COLO668 (cell line): Measurements from ENCODE around the gene EMILIN3.

ENCODE experiments used
- DNase-seq: peaks from one replicate; lab custom pipeline; 2025; ENCODE audit not compliant: unreplicated experiment; lab: John Stamatoyannopoulos, UW

Gene EMILIN3

GRCh38 chr20:41391587-41392001 lies 25.0 kb upstream of the EMILIN3 start:
- DNase-seq: no peak

GRCh38 chr20:41390889-41391288 lies 24.3 kb upstream of the EMILIN3 start:
- no peak for DNase-seq

GRCh38 chr20:41387444-41387851 lies 20.8 kb upstream of the EMILIN3 start:
- DNase-seq: no peak

GRCh38 chr20:41386502-41387427 lies 20.1 kb upstream of the EMILIN3 start:
- DNase-seq: no peak

GRCh38 chr20:41382791-41383305 lies 16.2 kb upstream of the EMILIN3 start:
- no peak for DNase-seq

DNA sequence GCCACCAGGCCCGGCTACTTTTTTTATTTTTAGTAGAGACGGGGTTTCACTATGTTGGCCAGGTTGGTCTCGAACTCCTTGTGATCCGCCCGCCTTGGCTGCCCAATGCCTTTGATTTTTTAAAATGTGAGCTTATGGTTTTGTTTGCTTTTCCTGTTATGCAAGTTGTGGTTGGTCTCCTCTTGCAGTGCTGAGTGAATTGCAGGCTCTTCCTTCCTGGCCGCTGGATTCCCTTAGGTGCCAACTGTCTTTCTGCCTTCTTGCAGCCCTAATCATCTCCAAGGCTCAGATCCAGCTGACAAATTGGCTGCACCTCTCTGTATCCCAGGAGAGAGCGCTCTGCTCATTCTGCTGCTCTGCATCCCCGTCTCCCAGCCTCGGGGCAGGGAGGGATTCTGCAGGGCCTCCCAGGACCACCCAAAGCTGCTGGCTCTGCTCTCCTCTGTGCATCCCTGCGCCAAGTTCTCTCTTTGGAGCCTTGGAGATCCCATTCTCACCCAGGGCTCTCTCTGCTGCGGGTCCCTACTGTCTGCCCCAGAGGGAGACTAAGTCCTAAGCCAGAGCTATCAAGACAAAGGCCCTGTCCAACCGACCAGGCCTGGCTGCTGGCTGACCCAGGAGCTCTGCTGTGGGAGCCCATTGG lies 14.1 kb upstream of the EMILIN3 start:
- DNase-seq: no peak

DNA sequence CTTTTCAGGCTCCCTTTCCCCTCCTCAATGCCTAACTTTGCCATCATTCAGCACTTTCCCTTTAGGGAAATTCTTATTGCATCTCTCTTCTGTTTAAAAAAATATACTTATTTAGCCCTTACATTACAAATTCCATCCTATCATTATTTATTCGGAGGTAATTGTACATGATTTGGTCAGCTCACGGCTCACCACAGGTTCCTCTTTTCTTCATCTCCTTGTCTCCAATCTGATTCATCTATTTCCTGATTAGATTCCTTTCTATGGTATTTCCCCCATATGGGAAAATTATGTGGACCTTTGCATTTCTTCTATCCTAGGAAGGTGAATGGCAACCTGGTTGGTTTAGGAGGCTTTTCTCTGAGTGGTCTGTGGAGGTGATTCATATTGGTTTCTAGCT lies 12.9 kb upstream of the EMILIN3 start:
- DNase-seq: no peak

DNA sequence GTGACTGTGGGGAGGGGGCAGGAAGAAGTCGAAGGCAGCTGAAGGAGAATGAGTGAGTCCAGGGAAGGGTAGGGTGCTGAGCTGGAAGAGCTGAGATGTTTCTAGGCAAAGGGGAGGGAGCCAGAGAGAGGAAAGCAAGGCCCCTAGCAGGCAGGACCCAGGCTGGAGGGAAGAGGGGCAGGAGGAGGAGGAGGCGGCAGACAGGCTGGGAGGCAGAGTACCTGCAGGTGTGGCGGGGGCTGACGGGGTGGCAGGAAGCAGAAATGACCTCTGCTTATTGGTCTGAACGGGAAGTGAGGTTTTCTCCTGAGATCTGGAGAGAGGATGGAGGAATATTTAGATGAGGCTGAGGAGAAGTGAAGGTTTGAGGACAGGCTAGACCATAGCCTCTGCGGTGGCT lies 10.7 kb upstream of the EMILIN3 start:
- DNase-seq: no peak

- no peak for DNase-seq
Observed at GRCh38 chr20:41376349-41376748, 9.7 kb upstream of the EMILIN3 start.

DNA sequence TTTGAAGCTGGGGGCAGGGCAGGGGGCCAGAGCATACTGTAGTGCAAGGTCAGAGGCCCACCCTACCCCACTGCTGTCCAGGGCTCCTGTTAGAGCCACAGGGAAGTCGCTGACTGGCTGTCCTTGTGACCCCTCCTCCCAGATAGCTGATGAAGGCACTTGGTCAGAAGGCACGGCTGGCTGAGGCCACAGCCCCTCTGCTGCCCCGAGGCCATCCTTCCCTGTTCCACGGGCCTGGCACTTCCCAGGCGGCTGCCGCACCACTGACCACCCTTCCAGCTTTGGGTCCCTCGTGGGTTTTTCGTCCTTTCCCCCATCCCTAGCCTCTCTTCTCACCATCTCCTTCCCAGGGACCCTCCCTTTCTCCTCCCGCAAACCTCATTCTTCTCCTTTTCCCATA lies 9.2 kb upstream of the EMILIN3 start:
- no peak for DNase-seq

DNA sequence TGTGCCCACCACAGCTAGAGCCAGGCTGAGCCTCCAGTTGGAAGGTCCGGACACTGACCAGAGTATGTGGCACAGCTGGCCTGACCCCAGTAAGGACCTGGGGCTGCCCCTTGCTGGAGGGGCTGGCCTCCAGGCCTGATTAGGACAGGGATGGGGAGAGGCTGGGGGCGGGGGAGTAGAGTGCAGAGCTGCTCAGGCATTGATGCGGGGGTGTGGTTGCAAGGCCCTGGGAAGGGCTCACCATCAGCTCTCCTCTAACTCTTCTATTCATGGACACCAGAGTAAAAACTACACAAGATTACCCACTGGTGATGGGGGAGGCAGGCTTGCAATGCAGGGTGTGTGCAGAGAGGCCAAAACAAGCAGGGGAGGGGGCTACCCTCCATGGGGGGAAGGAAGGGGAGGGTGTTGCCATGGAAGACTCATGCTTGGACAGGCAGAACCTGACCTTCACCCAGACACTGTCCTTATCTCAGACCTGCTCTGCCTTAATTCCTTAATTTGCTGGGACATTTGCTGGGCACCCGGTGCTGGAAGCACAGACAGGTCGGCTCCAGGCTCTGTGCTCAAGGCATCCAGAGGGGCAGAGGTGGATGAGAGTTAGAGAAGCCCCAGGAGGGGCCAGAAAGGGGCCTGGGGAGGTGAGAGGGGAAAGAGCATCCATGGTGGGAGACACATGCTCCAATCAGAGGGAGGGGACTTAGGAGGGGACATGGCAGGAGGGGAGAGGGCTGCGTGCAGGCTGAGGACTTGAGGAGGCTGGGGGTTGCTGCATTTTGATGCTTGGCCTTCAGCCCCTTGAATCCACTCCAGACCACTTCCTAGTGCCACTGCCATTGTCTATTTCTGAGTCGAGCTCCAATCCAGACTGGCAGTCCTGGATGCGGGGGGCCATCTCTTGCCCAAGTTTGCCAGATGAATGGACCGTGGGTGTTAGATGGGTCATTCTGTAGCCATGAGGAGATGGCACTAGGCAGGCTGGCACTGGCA lies 7.6 kb upstream of the EMILIN3 start:
- no peak for DNase-seq

GRCh38 chr20:41373251-41373783 lies 6.7 kb upstream of the EMILIN3 start:
- no peak for DNase-seq

DNA sequence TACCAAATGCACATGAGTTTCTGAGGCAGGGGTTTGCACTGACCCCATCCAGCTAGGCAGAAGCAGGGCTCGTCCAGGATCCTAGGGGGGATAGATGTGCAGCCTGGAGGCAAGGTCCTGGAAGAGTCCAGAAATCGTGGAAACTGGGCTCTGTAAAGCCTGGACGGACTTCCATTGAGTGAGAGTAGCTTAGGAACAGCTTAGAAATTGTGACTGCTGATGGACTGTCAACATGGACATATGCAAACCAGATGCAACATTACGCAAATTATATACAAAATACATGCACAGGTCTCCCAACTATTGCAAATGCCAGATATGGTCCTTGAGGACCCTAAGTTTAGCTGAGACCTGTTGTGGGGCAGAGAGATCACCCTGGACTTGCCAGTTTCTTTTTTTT lies 4.8 kb upstream of the EMILIN3 start:
- DNase-seq: no peak

DNA sequence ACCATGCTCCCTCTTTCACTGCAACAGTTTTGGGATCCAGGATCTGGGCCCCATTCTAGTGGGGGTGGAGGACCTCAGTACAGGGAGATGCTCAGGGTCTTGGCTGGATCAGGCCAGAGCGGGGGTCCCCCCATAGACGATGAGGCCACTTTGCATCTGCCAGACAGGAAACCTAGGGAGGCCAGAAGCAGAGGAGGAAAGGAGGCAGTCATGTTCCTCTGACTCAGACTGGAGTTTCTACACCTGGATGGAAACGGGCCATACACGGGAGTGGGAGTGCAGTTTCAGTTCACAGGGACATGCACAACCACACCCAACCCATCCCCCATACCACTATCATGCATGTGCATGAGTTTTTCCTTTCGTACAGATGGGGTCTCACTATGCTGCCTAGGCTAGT lies 3.6 kb upstream of the EMILIN3 start:
- no peak for DNase-seq

DNA sequence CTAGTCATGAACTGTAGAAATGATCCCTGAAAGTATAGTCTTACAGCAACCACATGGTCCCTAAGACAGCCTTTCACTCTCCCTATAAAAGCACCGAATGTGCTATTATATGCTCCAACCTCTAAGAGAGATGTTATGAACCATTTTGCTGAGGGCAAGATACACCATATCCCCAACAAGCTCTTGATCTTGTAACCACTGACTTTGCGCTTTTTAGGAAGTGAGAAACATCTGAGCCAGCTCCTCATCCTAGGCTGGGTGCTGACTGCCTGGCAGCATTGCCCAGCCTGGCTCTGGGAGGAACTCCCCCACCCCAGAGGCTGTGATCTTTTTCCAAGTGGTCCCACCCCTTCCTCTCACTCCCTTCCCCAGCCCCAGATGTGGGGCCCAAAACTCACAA lies 3.1 kb upstream of the EMILIN3 start:
- DNase-seq: no peak

DNA sequence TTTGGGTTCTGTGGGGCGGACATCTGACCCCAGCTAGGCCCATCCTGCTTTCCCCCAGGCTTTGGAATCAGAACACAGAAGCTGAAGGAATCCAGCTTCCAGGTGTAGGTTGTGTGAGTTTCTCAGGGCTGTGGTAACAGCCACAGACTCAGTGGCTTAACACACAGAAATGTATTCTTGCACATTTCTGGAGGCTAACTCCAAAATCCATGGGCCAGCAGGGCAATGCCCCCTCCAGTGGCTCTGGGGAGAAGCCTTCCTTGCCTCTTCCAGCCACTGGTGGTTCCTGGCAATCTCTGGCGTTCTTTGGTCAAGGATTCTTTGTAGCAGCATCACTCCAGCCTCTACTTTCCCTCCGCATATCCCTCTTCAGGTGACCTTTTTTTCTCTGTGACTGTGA lies 1.3 kb upstream of the EMILIN3 start:
- no peak for DNase-seq

DNA sequence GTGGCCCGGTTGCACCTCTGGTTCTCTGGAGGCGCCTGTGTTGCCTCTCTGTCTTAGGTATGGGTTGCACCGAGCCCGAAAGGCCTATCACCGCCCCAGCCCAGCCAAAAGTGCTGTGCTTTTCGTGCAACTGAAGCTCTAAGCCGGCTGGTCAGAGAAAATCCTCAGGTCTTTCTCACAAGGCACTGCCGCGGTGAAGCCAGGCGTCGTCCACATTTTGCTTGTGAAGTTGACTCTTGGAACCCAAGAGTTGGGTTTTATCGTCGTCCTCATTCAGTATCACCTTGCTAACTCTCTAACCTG lies 726 bp upstream of the EMILIN3 start:
- DNase-seq: no peak

DNA sequence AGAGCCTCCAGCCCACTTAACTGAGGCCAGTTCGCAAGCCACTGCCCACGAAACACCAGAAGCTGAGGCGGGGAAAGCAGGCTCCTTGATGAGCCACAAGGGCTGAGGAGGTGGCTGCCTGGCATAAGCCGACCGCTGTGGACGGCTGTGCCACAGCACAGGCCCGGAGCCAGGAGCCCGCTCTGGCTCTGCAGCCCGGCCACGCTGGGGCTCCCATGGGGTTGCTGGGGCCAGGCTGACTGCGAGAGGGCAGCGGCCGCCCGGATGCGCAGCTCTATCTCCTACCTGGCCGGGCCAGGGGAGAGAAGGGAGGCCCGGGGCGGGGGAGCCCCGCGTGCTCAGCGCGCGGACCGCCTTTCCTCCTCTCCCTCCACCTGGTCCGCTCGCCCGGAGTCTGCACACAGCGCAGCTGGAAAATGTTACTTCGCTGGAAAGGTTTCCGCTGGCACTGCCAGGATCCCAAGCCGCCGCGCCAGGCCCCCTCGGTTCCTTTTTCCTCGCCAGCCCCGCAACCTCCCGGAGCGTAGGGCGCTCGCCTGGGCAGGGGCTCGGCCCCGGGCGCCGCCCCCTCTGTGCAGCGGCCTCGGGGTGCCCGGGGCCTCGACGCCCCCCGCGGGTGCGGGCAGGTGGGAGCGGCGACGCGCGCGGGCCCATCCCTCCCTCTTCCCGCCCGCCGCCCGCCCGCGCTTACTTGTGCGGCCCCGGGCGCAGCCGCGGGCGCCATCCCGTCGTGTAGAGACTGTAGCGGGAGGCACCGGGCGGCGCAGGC lies 657 bp downstream of the EMILIN3 start:
- peak; percentile 40 for DNase-seq

DNA sequence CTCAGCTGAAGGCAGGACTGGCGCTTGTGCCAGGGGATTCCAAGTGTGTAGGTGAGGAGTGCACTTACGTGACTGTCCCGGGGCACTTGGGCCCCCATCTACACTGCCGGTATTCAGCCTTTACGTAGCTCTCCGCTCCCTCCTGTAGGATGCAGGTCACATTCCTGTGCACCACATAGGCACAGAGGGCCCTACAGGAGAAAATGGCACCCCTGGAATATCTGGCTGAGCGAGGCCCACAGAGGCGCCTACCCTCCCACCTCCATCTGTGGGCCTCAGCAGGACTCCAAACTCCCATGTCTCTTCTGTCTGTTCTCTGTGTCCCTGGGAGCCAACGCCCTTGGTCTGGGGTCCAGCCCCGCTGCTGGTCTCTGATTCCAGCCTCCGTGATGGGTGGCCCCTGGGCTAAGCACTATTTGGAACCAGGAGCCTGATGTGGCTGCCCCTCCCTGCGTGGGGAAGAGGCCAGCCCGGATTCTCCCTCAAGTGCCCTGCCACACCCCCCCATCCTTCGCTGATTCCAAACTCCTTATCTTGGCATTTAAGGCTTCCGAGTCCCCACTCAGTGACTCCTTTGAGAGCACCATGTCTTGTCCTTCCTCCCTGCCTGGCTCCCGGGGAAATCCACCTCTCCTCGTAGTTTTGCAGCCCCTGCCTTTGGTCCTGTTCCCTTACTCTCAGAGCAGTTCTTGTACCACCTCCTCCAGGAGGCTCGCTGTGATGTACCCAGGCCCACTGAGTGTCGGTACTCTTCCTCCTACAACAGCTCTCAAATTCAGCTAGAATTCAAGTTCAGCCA lies 1.5 kb downstream of the EMILIN3 start:
- DNase-seq: no peak
